Measurements from ENCODE around the gene HDGFL3.

The HDGFL3 gene

GRCh38 chr15:83118968-83119367 lies 88.7 kb downstream of the HDGFL3 start:
- no peak overlapping the region for H3K4me3 ChIP-seq (ENCODE audit: low read depth, low read length)
- TF ChIP-seq CTCF (conservative IDR thresholded peaks at IDR 0.05; ENCODE audit: low read depth, low read length): no peak
- DNase-seq (ENCODE audit: low read depth): no peak

- DNase-seq (ENCODE audit: low read depth): no peak
- TF ChIP-seq CTCF (conservative IDR thresholded peaks at IDR 0.05; ENCODE audit: low read depth, low read length): no peak
- H3K4me3 ChIP-seq (ENCODE audit: low read depth, low read length): no peak overlapping the region
Observed at GRCh38 chr15:83118291-83118827, 89.3 kb downstream of the HDGFL3 start.

- no peak for DNase-seq (ENCODE audit: low read depth)
- TF ChIP-seq CTCF (conservative IDR thresholded peaks at IDR 0.05; ENCODE audit: low read depth, low read length): no peak
Observed at GRCh38 chr15:83115831-83116565, 91.6 kb downstream of the HDGFL3 start.

GRCh38 chr15:83115410-83115809 lies 92.2 kb downstream of the HDGFL3 start:
- DNase-seq (ENCODE audit: low read depth): no peak
- TF ChIP-seq CTCF (conservative IDR thresholded peaks at IDR 0.05; ENCODE audit: low read depth, low read length): no peak
- H3K4me3 ChIP-seq (ENCODE audit: low read depth, low read length): no peak overlapping the region

More at GRCh38 chr15:83115831-83116565, 91.6 kb downstream of the HDGFL3 start:
- no peak overlapping the region for H3K4me3 ChIP-seq (ENCODE audit: low read depth, low read length)

- TF ChIP-seq CTCF (conservative IDR thresholded peaks at IDR 0.05; ENCODE audit: low read depth, low read length): no peak
- H3K4me3 ChIP-seq (ENCODE audit: low read depth, low read length): no peak overlapping the region
- DNase-seq (ENCODE audit: low read depth): no peak
Observed at GRCh38 chr15:83114856-83115255, 92.8 kb downstream of the HDGFL3 start.

GRCh38 chr15:83113881-83114674 lies 93.5 kb downstream of the HDGFL3 start:
- TF ChIP-seq CTCF (conservative IDR thresholded peaks at IDR 0.05; ENCODE audit: low read depth, low read length): no peak
- H3K4me3 ChIP-seq (ENCODE audit: low read depth, low read length): no peak overlapping the region
- no peak for DNase-seq (ENCODE audit: low read depth)

Measured in choroid plexus epithelial cell (primary cell).